ENCODE results near the gene SPTBN1. TPM values are rescaled to one million over a fixed set of nuclear protein-coding genes. Genes with fewer than 3 reads are reported as not detected.

SPTBN1 gene
- total and polyA plus RNA-seq, 2 of the 4 experiments (the other 2 are of a cell fraction), result 49.1 to 241 TPM

DNA sequence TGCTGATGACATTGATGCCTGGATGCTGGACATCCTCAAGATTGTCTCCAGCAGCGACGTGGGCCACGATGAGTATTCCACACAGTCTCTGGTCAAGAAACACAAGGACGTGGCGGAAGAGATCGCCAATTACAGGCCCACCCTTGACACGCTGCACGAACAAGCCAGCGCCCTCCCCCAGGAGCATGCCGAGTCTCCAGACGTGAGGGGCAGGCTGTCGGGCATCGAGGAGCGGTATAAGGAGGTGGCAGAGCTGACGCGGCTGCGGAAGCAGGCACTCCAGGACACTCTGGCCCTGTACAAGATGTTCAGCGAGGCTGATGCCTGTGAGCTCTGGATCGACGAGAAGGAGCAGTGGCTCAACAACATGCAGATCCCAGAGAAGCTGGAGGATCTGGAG is 173.3 kb downstream of the SPTBN1 start:
- no peak overlapping the region for H2BK15ac ChIP-seq (ENCODE audit: low read depth, low read length)
- peaks cover 22 to 68% of the 10 kb centered on the region in 2 experiments; a peak in 3 of 4 replicates for H3K79me1 ChIP-seq (ENCODE audit: low read depth in 1 of 2, low read length in 2 of 2)
- H3K9me3 ChIP-seq (ENCODE audit: control insufficient read depth, insufficient read depth, low read length), result no peaks in the 10 kb centered on the region
- no peak overlapping the region for H3K18ac ChIP-seq (ENCODE audit: low read depth, low read length)
- dilution Hi-C loops (cut with HindIII; ENCODE audit: low sequenced_read_pairs, unreplicated experiment), result no loop called here
- no peak overlapping the region for H2BK120ac ChIP-seq (ENCODE audit: low read depth, low read length)
- no peak for DNase-seq
- H3K56ac ChIP-seq (ENCODE audit: extremely low read depth, insufficient read depth, low read length), result no peak overlapping the region
- no peak overlapping the region for H3K27ac ChIP-seq (ENCODE audit: insufficient read depth, low read length)
- WGBS, 2 experiments (ENCODE audit: extremely low coverage in 2 of 2, insufficient read length in 1 of 2), result 96% methylated on average over 14 of the region's 20 CpGs; no CpG with 5 or more reads in 1 of the 2 experiments
- H3K9me1 ChIP-seq (ENCODE audit: insufficient read depth, low read length), result peaks cover 31% of the 10 kb centered on the region; the same call in 1 of the 2 replicates
- POLR2A ChIA-PET (ENCODE audit: unreplicated experiment), result no interaction called here
- CTCF ChIA-PET, result interaction anchor here (0.6 kb wide), 1 partner anchor 875 kb away, joined by 3 read pairs; no protein-coding TSS in a partner anchor
- H4K91ac ChIP-seq (ENCODE audit: insufficient read depth, low read depth, low read length), result no peak overlapping the region
- H2AK5ac ChIP-seq (ENCODE audit: low read depth, low read length), result no peak overlapping the region
- no peak overlapping the region for H4K5ac ChIP-seq (ENCODE audit: low read depth, low read length)
- peaks cover 10% of the 10 kb centered on the region for H3K4me1 ChIP-seq (ENCODE audit: control insufficient read depth, insufficient read depth, low read length)
- in situ Hi-C loops (cut with MboI; ENCODE audit: low sequenced_read_pairs), result no loop called here
- H2AFZ ChIP-seq (replicated peaks; ENCODE audit: low read length, poor library complexity), result no peak overlapping the region
- no peak for TF ChIP-seq MAZ (IDR thresholded peaks at IDR 0.05; ENCODE audit: borderline replicate concordance, low read depth, low read length)
- TF ChIP-seq, protein P1, sequence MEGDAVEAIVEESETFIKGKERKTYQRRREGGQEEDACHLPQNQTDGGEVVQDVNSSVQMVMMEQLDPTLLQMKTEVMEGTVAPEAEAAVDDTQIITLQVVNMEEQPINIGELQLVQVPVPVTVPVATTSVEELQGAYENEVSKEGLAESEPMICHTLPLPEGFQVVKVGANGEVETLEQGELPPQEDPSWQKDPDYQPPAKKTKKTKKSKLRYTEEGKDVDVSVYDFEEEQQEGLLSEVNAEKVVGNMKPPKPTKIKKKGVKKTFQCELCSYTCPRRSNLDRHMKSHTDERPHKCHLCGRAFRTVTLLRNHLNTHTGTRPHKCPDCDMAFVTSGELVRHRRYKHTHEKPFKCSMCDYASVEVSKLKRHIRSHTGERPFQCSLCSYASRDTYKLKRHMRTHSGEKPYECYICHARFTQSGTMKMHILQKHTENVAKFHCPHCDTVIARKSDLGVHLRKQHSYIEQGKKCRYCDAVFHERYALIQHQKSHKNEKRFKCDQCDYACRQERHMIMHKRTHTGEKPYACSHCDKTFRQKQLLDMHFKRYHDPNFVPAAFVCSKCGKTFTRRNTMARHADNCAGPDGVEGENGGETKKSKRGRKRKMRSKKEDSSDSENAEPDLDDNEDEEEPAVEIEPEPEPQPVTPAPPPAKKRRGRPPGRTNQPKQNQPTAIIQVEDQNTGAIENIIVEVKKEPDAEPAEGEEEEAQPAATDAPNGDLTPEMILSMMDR (conservative IDR thresholded peaks at IDR 0.05; ENCODE audit: low read depth, low read length), result no peak
- no peak for TF ChIP-seq SMC3 (IDR thresholded peaks at IDR 0.05; ENCODE audit: low read depth, low read length)
- TF ChIP-seq, protein P2, sequence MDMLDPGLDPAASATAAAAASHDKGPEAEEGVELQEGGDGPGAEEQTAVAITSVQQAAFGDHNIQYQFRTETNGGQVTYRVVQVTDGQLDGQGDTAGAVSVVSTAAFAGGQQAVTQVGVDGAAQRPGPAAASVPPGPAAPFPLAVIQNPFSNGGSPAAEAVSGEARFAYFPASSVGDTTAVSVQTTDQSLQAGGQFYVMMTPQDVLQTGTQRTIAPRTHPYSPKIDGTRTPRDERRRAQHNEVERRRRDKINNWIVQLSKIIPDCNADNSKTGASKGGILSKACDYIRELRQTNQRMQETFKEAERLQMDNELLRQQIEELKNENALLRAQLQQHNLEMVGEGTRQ (IDR thresholded peaks at IDR 0.05; ENCODE audit: low read depth, low read length), result no peak
- TF ChIP-seq CEBPB (IDR thresholded peaks at IDR 0.05; ENCODE audit: low read depth, low read length), result no peak
- TF ChIP-seq RCOR1 (IDR thresholded peaks at IDR 0.05; ENCODE audit: insufficient replicate concordance, low read length), result no peak
- TF ChIP-seq MXI1 (IDR thresholded peaks at IDR 0.05; ENCODE audit: borderline replicate concordance, low read depth, low read length), result no peak
- TF ChIP-seq, protein P3, sequence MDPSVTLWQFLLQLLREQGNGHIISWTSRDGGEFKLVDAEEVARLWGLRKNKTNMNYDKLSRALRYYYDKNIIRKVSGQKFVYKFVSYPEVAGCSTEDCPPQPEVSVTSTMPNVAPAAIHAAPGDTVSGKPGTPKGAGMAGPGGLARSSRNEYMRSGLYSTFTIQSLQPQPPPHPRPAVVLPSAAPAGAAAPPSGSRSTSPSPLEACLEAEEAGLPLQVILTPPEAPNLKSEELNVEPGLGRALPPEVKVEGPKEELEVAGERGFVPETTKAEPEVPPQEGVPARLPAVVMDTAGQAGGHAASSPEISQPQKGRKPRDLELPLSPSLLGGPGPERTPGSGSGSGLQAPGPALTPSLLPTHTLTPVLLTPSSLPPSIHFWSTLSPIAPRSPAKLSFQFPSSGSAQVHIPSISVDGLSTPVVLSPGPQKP (IDR thresholded peaks at IDR 0.05; ENCODE audit: borderline replicate concordance, low read depth, low read length), result no peak
- TF ChIP-seq MAFK (IDR thresholded peaks at IDR 0.05; ENCODE audit: low read depth, low read length), result no peak
- TF ChIP-seq FOS (IDR thresholded peaks at IDR 0.05; ENCODE audit: low read depth, low read length), result no peak
- TF ChIP-seq BHLHE40 (IDR thresholded peaks at IDR 0.05; ENCODE audit: low read depth, low read length), result no peak
- no peak for TF ChIP-seq RFX5 (IDR thresholded peaks at IDR 0.05; ENCODE audit: low read depth, low read length)
- TF ChIP-seq POLR2A (IDR thresholded peaks at IDR 0.05; ENCODE audit: low read depth, low read length), result no peak
- no peak for TF ChIP-seq CHD1 (IDR thresholded peaks at IDR 0.05; ENCODE audit: low read depth, low read length)
- TF ChIP-seq RAD21 (IDR thresholded peaks at IDR 0.05; ENCODE audit: low read length), result no peak
- no peak for TF ChIP-seq NFE2L2 (IDR thresholded peaks at IDR 0.05; ENCODE audit: low read depth, low read length)
- no peak overlapping the region for H3K23ac ChIP-seq (ENCODE audit: low read depth, low read length)
- H2BK5ac ChIP-seq (ENCODE audit: low read depth, low read length, poor library complexity, severe bottlenecking), result no peak overlapping the region
- H3K4me3 ChIP-seq (ENCODE audit: insufficient read depth, low read depth, low read length), result no peak overlapping the region
- intact Hi-C loops (cut with micrococcal nuclease), result no loop called here
- no peak overlapping the region for H2BK20ac ChIP-seq (ENCODE audit: low read depth, low read length)
- H3K4ac ChIP-seq (ENCODE audit: low read depth, low read length), result no peak overlapping the region
- no peak overlapping the region for H3K4me2 ChIP-seq (ENCODE audit: low read depth, low read length)
- peaks cover 70% of the 10 kb centered on the region for H3K36me3 ChIP-seq (ENCODE audit: control insufficient read depth, insufficient read depth, low read length)
- TSS peak; percentile 89 for BruUV-seq (replicated peaks)
- no peak overlapping the region for H2AK9ac ChIP-seq (replicated peaks; ENCODE audit: low read depth, low read length, poor library complexity)
- H4K8ac ChIP-seq (ENCODE audit: low read depth in 2 of 2, low read length in 2 of 2), result no peak overlapping the region
- H3K27me3 ChIP-seq (ENCODE audit: control insufficient read depth, insufficient read depth, low read length), result no peaks in the 10 kb centered on the region
- no peak for ATAC-seq (ENCODE audit: low read depth)
- H3K9ac ChIP-seq (ENCODE audit: low read depth, low read length), result no peak overlapping the region
- H3K14ac ChIP-seq (replicated peaks; ENCODE audit: low read depth, low read length), result no peak overlapping the region
- no peaks in the 10 kb centered on the region for H4K20me1 ChIP-seq (ENCODE audit: insufficient read depth, low read length)

Data from IMR-90 (cell line).